Effector CD8-positive, alpha-beta T cell (primary cell): Measurements from ENCODE around the gene ZDHHC17.
A peak's percentile ranks its signal among the peaks of the same experiment; 100 is the strongest.
"Not testable (repeated sequence)": the region's sequence is repeated elsewhere in the genome, so short reads cannot be mapped to it uniquely, and the experiment has no call there.

Experiments used
- DNase-seq: peaks from one replicate; lab custom pipeline; 2025; lab: John Stamatoyannopoulos, UW
- total RNA-seq, 4 experiments: gene quantifications; one replicate each; lab custom pipeline; 2026; lab: John Stamatoyannopoulos, UW

The ZDHHC17 gene
- total RNA-seq = 62.7 to 76.3 (median 68.8) reads per million in 4 experiments

GRCh38 chr12:76763746-76764675, at the start of gene ZDHHC17:
Gene ZDHHC17, plus strand, starts transcription at chr12:76764115. Its CDS starts 122 bp downstream, at chr12:76764237.
- peak; percentile 92 for DNase-seq

GRCh38 chr12:76714415-76714814, 49.5 kb upstream of the ZDHHC17 start:
- no peak for DNase-seq

- DNase-seq = no peak
Observed at GRCh38 chr12:76714861-76715260, 49.1 kb upstream of the ZDHHC17 start.

GRCh38 chr12:76715332-76715731, 48.6 kb upstream of the ZDHHC17 start:
- DNase-seq = no peak

- DNase-seq = no peak
Observed at GRCh38 chr12:76717314-76717713, 46.6 kb upstream of the ZDHHC17 start.

GRCh38 chr12:76719171-76720041, 44.5 kb upstream of the ZDHHC17 start:
- DNase-seq = no peak

- no peak for DNase-seq
Observed at GRCh38 chr12:76720068-76720467, 43.8 kb upstream of the ZDHHC17 start.

GRCh38 chr12:76726626-76727025, 37.3 kb upstream of the ZDHHC17 start:
- no peak for DNase-seq

GRCh38 chr12:76732188-76732587, 31.7 kb upstream of the ZDHHC17 start:
- DNase-seq = not testable (repeated sequence)

GRCh38 chr12:76737689-76738088, 26.2 kb upstream of the ZDHHC17 start:
- DNase-seq = not testable (repeated sequence)

GRCh38 chr12:76738824-76739579, 24.9 kb upstream of the ZDHHC17 start:
- no peak for DNase-seq

GRCh38 chr12:76739896-76740295, 24.0 kb upstream of the ZDHHC17 start:
- no peak for DNase-seq

- DNase-seq = no peak
Observed at GRCh38 chr12:76740501-76740900, 23.4 kb upstream of the ZDHHC17 start.

- no peak for DNase-seq
Observed at GRCh38 chr12:76745343-76745742, 18.6 kb upstream of the ZDHHC17 start.

GRCh38 chr12:76746516-76746915, 17.4 kb upstream of the ZDHHC17 start:
- no peak for DNase-seq

- no peak for DNase-seq
Observed at GRCh38 chr12:76747245-76747644, 16.7 kb upstream of the ZDHHC17 start.

GRCh38 chr12:76755829-76756379, 8.0 kb upstream of the ZDHHC17 start:
- no peak for DNase-seq

GRCh38 chr12:76757694-76758093, 6.2 kb upstream of the ZDHHC17 start:
- no peak for DNase-seq

GRCh38 chr12:76762601-76762980, 1.3 kb upstream of the ZDHHC17 start:
- DNase-seq = no peak

GRCh38 chr12:76764856-76765255, 941 bp downstream of the ZDHHC17 start:
- DNase-seq = no peak

GRCh38 chr12:76765598-76765997, 1.7 kb downstream of the ZDHHC17 start:
- DNase-seq = no peak
